ENCODE data around the gene NR1H2. TPM values are rescaled to one million over a fixed set of nuclear protein-coding genes. Genes with fewer than 3 reads are reported as not detected.

The NR1H2 gene
- total RNA-seq, 1 donor from 2014 or later: 28.3 TPM

DNA sequence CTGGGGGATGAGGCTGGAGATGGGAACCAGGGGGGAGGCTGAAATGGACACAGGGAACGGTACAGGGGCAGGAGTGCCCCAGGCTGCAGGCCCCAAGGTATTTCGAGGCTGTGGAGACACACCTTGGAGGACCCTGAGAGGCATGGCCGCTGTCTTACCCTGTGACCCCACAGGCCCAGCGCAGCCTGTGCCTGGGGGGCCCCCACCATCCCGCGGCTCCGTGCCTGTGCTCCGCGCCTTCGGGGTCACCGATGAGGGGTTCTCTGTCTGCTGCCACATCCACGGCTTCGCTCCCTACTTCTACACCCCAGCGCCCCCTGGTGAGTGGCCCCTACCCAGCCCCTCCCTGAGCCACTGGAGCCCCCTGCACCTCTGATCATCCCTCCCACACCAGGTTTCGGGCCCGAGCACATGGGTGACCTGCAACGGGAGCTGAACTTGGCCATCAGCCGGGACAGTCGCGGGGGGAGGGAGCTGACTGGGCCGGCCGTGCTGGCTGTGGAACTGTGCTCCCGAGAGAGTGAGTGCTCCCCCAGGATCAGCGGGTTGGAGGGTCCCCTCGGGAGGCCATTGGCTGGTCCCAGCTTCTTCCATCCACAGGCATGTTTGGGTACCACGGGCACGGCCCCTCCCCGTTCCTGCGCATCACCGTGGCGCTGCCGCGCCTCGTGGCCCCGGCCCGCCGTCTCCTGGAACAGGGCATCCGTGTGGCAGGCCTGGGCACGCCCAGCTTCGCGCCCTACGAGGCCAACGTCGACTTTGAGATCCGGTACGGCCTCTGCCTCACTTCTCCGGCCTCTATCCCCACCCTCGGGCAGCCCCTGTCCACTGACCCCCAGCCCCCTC is 25.6 kb downstream of the NR1H2 start:
- H3K4me3 Mint-ChIP-seq (ENCODE audit: unreplicated experiment): no peak overlapping the region
- no peak overlapping the region for H3K27ac Mint-ChIP-seq (ENCODE audit: unreplicated experiment)
- H3K4me1 Mint-ChIP-seq (ENCODE audit: low read depth, unreplicated experiment): no peaks in the 10 kb centered on the region
- H3K36me3 Mint-ChIP-seq (ENCODE audit: unreplicated experiment): peaks cover 4% of the 10 kb centered on the region
- DNase-seq: no peak
- H3K27me3 Mint-ChIP-seq (ENCODE audit: unreplicated experiment): peaks cover 5% of the 10 kb centered on the region
- TF ChIP-seq, protein P1, sequence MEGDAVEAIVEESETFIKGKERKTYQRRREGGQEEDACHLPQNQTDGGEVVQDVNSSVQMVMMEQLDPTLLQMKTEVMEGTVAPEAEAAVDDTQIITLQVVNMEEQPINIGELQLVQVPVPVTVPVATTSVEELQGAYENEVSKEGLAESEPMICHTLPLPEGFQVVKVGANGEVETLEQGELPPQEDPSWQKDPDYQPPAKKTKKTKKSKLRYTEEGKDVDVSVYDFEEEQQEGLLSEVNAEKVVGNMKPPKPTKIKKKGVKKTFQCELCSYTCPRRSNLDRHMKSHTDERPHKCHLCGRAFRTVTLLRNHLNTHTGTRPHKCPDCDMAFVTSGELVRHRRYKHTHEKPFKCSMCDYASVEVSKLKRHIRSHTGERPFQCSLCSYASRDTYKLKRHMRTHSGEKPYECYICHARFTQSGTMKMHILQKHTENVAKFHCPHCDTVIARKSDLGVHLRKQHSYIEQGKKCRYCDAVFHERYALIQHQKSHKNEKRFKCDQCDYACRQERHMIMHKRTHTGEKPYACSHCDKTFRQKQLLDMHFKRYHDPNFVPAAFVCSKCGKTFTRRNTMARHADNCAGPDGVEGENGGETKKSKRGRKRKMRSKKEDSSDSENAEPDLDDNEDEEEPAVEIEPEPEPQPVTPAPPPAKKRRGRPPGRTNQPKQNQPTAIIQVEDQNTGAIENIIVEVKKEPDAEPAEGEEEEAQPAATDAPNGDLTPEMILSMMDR (IDR thresholded peaks at IDR 0.05; ENCODE audit: partially characterized antibody, unreplicated experiment): no peak
- peaks cover 2% of the 10 kb centered on the region for H3K9me3 Mint-ChIP-seq (ENCODE audit: unreplicated experiment)

DNA sequence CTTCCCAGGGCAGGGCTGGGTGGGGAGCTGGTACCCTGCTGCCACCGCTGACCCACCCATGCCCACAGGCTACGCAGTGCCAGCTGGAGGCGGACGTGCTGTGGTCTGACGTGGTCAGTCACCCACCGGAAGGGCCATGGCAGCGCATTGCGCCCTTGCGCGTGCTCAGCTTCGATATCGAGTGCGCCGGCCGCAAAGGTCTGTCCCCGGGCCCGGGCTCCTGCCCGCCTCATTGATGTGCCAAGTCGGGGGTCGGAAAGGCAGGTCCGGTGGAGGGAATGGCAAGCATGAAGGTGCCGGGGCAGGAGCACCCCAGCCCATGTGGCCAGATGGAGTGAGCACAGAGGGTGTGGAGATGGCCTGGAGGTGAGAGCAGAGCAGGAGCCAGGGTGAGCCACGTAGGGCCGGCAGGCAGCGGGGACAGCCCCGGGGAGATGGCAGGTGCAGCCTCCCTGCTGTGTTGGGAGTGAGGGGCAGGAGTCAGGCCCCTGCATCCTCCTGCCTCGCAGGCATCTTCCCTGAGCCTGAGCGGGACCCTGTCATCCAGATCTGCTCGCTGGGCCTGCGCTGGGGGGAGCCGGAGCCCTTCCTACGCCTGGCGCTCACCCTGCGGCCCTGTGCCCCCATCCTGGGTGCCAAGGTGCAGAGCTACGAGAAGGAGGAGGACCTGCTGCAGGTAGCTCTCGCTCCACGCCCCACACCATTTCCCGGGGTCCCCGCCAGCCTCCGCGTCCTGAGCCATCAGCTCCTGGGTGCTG is 26.5 kb downstream of the NR1H2 start:
- Mint-ChIP-seq H3K9me3 (ENCODE audit: unreplicated experiment) (peaks cover 2% of the 10 kb centered on the region), H3K27ac (ENCODE audit: unreplicated experiment) (no peak overlapping the region), H3K36me3 (ENCODE audit: unreplicated experiment) (peaks cover 4% of the 10 kb centered on the region), H3K27me3 (ENCODE audit: unreplicated experiment) (peaks cover 5% of the 10 kb centered on the region), H3K4me1 (ENCODE audit: low read depth, unreplicated experiment) (no peaks in the 10 kb centered on the region), H3K4me3 (ENCODE audit: unreplicated experiment) (no peak overlapping the region)
- TF ChIP-seq, protein P1 (IDR thresholded peaks at IDR 0.05; ENCODE audit: partially characterized antibody, unreplicated experiment): no peak
- no peak for DNase-seq

DNA sequence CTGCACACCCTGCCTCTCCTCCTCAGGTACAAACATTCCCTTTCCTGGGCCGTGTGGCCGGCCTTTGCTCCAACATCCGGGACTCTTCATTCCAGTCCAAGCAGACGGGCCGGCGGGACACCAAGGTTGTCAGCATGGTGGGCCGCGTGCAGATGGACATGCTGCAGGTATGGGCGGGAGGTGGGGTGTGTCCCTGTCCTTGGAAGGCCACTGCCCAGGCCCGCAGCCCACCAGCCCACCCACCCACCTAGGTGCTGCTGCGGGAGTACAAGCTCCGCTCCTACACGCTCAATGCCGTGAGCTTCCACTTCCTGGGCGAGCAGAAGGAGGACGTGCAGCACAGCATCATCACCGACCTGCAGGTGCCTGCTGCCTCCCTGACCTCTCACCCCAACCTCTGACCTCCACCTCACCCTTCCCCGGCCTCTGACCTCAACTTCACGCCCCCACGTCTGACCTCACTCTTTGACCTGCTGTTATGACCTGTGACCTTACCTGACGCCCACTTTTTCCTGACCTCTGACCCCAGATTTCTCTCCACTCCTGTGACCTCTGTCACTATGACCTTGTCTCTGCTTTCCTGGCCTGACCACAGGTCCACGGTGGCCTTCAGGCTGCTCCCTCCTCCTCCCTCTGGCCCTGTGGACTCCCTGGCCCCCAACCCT is 30.0 kb downstream of the NR1H2 start:
- Mint-ChIP-seq H3K4me1 (ENCODE audit: low read depth, unreplicated experiment) (peaks cover 1% of the 10 kb centered on the region), H3K4me3 (ENCODE audit: unreplicated experiment) (no peak overlapping the region), H3K36me3 (ENCODE audit: unreplicated experiment) (no peaks in the 10 kb centered on the region), H3K9me3 (ENCODE audit: unreplicated experiment) (peaks cover 3% of the 10 kb centered on the region), H3K27me3 (ENCODE audit: unreplicated experiment) (peaks cover 2% of the 10 kb centered on the region), H3K27ac (ENCODE audit: unreplicated experiment) (no peak overlapping the region)
- TF ChIP-seq, protein P1 (IDR thresholded peaks at IDR 0.05; ENCODE audit: partially characterized antibody, unreplicated experiment): no peak
- no peak for DNase-seq

DNA sequence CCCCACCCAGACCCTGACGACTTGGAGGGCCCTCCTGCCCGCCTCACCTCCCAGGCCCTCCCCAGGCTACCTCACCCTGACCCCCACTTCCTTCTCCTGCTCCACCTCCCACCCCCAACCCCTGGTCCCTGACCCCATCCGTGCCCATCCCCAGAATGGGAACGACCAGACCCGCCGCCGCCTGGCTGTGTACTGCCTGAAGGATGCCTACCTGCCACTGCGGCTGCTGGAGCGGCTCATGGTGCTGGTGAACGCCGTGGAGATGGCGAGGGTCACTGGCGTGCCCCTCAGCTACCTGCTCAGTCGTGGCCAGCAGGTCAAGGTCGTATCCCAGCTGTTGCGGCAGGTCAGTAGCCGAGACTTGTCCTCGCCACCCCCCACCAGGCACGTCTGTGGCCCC is 30.6 kb downstream of the NR1H2 start:
- DNase-seq: no peak
- H3K27ac Mint-ChIP-seq (ENCODE audit: unreplicated experiment): no peak overlapping the region
- H3K36me3 Mint-ChIP-seq (ENCODE audit: unreplicated experiment): no peaks in the 10 kb centered on the region
- H3K27me3 Mint-ChIP-seq (ENCODE audit: unreplicated experiment): peaks cover 2% of the 10 kb centered on the region
- peaks cover 3% of the 10 kb centered on the region for H3K4me1 Mint-ChIP-seq (ENCODE audit: low read depth, unreplicated experiment)
- no peak overlapping the region for H3K4me3 Mint-ChIP-seq (ENCODE audit: unreplicated experiment)
- TF ChIP-seq, protein P1 (IDR thresholded peaks at IDR 0.05; ENCODE audit: partially characterized antibody, unreplicated experiment): no peak
- peaks cover 4% of the 10 kb centered on the region for H3K9me3 Mint-ChIP-seq (ENCODE audit: unreplicated experiment)
